AG09309 (cell line): ENCODE measurements around the gene MS4A18.
"Not testable (repeated sequence)": the region's sequence is repeated elsewhere in the genome, so short reads cannot be mapped to it uniquely, and the experiment has no call there.

Experiments
- DNase-seq: peaks from one replicate; pipeline ENCODE4 v3.0.0-alpha.2; 2010; ENCODE audit warnings: low read depth
- H3K4me3 ChIP-seq: 2 replicates; pipeline ENCODE4 v1.5.1; 2011; ENCODE audit warnings: mild to moderate bottlenecking, low read depth, low read length, moderate library complexity; ENCODE audit not compliant: control insufficient read depth
- CTCF ChIP-seq: IDR thresholded peaks from 2 replicates; pipeline ENCODE4 v1.5.1; 2011; ENCODE audit warnings: mild to moderate bottlenecking, low read depth, low read length, inconsistent platforms; ENCODE audit not compliant: insufficient read depth, control insufficient read depth; ENCODE audit errors: missing control alignments

MS4A18 gene

GRCh38 chr11:60724420-60724819, at the start of gene MS4A18:
Gene MS4A18 (plus strand): TSS chr11:60724720.
- TF ChIP-seq CTCF = no peak
- DNase-seq = no peak
- no peak within 1 kb of the TSS for H3K4me3 ChIP-seq

- DNase-seq, H3K4me3 ChIP-seq: not testable (repeated sequence)
These were observed 46.3 kb upstream of the MS4A18 start for GRCh38 chr11:60678231-60678630.

GRCh38 chr11:60679879-60680278, 44.6 kb upstream of the MS4A18 start:
- DNase-seq = no peak
- no peak for TF ChIP-seq CTCF

DNA sequence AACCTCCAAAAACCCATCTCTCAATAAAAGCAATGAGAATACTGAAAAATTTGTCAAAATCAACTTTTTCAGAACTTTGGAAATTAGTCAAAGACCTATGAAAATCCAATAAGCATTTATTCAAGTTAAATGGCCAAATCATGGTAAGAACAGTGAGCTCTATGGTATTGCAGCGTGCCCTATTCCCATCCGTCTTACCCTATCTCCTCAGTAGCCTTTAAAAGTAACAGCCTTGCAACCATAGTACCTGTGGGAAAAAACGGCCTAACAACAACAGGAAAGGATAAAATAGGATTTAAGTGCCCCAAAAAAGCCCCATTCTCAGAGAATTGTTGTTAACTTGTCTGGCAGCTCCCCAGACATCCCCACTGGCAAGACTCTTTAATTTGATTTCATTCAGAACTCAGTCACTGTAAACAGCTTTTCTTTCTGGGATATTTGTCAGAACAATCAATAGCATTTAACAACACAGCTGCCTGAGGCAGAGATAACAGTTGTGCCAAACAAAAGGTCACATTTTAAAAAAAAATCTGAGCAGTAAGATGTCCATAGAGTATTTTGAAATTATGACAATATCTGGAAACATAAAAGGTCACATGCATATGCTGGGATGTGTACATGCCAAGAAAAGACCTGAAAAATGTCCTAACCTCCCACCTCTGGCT, 43.9 kb upstream of the MS4A18 start:
- no peak for DNase-seq
- no peak overlapping the region for H3K4me3 ChIP-seq
- TF ChIP-seq CTCF = no peak

More at GRCh38 chr11:60679879-60680278, 44.6 kb upstream of the MS4A18 start:
- H3K4me3 ChIP-seq = no peak overlapping the region

GRCh38 chr11:60684541-60684848, 40.0 kb upstream of the MS4A18 start:
- not testable (repeated sequence) for H3K4me3 ChIP-seq, DNase-seq

- no peak overlapping the region for H3K4me3 ChIP-seq
- no peak for DNase-seq
- TF ChIP-seq CTCF = no peak
These were observed 32.9 kb upstream of the MS4A18 start for GRCh38 chr11:60691661-60692060.

DNA sequence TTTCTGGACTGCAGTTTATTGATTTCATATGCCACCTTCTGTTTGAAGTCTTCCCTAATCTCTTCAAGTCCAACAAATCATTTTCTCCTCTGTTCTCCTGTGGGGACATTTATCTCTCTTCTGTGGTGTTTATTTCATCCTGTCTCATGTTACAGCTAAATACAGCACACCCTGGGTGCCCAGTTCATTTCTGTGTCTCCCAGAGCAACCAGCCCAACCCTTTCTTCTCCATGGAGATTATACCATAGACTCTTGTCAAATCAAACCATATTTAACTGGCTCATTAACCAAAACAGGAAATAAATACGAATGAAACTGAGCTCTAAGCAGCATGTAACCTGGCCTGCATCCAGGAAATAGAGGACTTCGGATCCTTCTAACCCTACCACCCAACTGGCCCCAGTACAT, 25.2 kb upstream of the MS4A18 start, which contains the start of gene MS4A8:
Gene MS4A8, plus strand, starts transcription at position 329 of the 408 bp plus-strand sequence. CDS start 1,249 bp downstream, outside the sequence.
- no peak for DNase-seq
- no peak within 1 kb of the TSS for H3K4me3 ChIP-seq
- no peak for TF ChIP-seq CTCF

GRCh38 chr11:60699936-60700335, 24.6 kb upstream of the MS4A18 start:
- DNase-seq = no peak
- TF ChIP-seq CTCF = no peak
- H3K4me3 ChIP-seq = no peak overlapping the region
